Esophagus muscularis mucosa (tissue), 4 donors: ENCODE data around the gene DAD1. TPM values are rescaled to one million over a fixed set of nuclear protein-coding genes. Genes with fewer than 3 reads are reported as not detected.

ENCODE experiments used
- DNase-seq: peaks from one replicate; pipeline ENCODE4 v3.0.0-alpha.2; 2017; ENCODE audit errors: extremely low spot score
- H3K27ac ChIP-seq, 4 donors: fragments of 200-600 bp; sonication (generic); replicated peaks in 1 of 4; 1 replicate in 3 of 4; 2 replicates in 1 of 4; pipeline ENCODE4 v1.5.1; 2016 to 2019; ENCODE audit warnings: mild to moderate bottlenecking in 1 of 4
- H3K27me3 ChIP-seq, 4 donors: fragments of 200-600 bp; sonication (generic); one replicate each; pipeline versions ENCODE4 v1.5.1 to v1.6.0; 2016 to 2019
- H3K36me3 ChIP-seq, 4 donors: fragments of 200-600 bp; sonication (generic); one replicate each; pipeline ENCODE4 v1.5.1; 2016 to 2019
- H3K4me1 ChIP-seq, 4 donors: fragments of 200-600 bp; sonication (generic); one replicate each; pipeline ENCODE4 v1.5.1; 2016 to 2019
- H3K4me3 ChIP-seq, 4 donors: fragments of 200-600 bp; sonication (generic); 1 replicate in 2 of 4; 2 replicates in 2 of 4; pipeline ENCODE4 v1.5.1; 2016 to 2019; ENCODE audit warnings: mild to moderate bottlenecking in 4 of 4, moderate library complexity in 1 of 4
- H3K9me3 ChIP-seq, 4 donors: fragments of 200-600 bp; sonication (generic); 1 replicate in 3 of 4; 2 replicates in 1 of 4; pipeline ENCODE4 v1.5.1; 2016 to 2019
- CTCF ChIP-seq, 3 experiments: fragments of 200-600 bp in 2 of 3; fragments of 450-650 bp in 1 of 3; sonication (generic) in 2 of 3; IDR thresholded peaks; one replicate each; pipeline ENCODE4 v1.5.1; 2017 to 2019; ENCODE audit warnings: antibody characterized with exemption in 3 of 3, mild to moderate bottlenecking in 2 of 3, moderate library complexity in 1 of 3
- EP300 ChIP-seq: sonication (generic); formaldehyde crosslinking; IDR thresholded peaks from one replicate; pipeline ENCODE4 v1.6.1; 2017; ENCODE audit warnings: antibody characterized with exemption
- POLR2A ChIP-seq: fragments of 450-650 bp; IDR thresholded peaks from one replicate; pipeline ENCODE4 v1.6.1; 2017; ENCODE audit warnings: antibody characterized with exemption, moderate library complexity, mild to moderate bottlenecking, low read depth
- POLR2AphosphoS5 ChIP-seq, 2 donors: sonication (generic); formaldehyde crosslinking; IDR thresholded peaks; one replicate each; pipeline ENCODE4 v1.6.1; 2017; ENCODE audit warnings: antibody characterized with exemption in 2 of 2
- WGBS: methylation state at CpG from one replicate; pipeline ENCODE4 v1.1.5; 2018; 5-methylcytosine and 5-hydroxymethylcytosine counted together
- intact Hi-C: fragments of 100-400 bp; cut with DNase I; formaldehyde crosslinking; loops from one replicate; pipeline ENCODE4 v1.15.1; 2023
- total RNA-seq, 4 donors: library from RNA; depleted of rRNA; stranded (reverse); fragments of >200 nt; gene quantifications; one replicate each; pipeline versions ENCODE4 v1.1.0 to v1.2.1, GENCODE V29; 2016

DAD1 gene
- total RNA-seq, 4 donors from 2014 or later, result 118 to 154 (median 131) TPM

- Histone ChIP-seq H3K36me3 (no peaks in the 10 kb centered on the region), H3K27me3 (no peaks in the 10 kb centered on the region), H3K27ac (no peak overlapping the region), H3K4me1 (no peaks in the 10 kb centered on the region), H3K9me3 (no peaks in the 10 kb centered on the region), H3K4me3 (no peak overlapping the region)
- intact Hi-C loops, result no loop called here
- WGBS, result 90% methylated on average over 11 of the region's 11 CpGs
- DNase-seq, result no peak
- TF ChIP-seq EP300 (no peak), CTCF (IDR thresholded peaks at IDR 0.05) (no peak), POLR2AphosphoS5 (IDR thresholded peaks at IDR 0.05) (no peak), POLR2A (no peak)
Observed at GRCh38 chr14:22524115-22524783, 64.8 kb downstream of the DAD1 start.

DNA sequence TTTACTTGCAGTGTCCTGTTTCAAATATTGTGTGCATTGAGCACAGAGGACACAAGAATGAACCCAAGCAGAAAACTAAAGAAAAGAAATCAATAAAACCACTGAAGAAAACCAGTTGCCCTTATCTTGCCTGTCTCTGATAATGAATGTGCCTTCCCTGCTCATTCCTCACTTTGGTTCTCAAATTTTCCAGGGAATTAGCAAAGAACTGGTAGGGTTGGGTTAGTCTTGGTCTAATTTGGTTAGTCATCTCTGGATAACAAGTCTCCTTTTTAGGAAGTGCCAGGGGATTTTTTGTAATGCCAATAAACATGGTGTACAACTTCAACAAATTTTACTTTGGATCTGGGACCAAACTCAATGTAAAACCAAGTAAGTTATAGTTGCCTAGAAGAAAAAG lies 65.7 kb downstream of the DAD1 start:
- Histone ChIP-seq H3K9me3 (no peaks in the 10 kb centered on the region), H3K4me3 (no peak overlapping the region), H3K27ac (no peak overlapping the region), H3K36me3 (no peaks in the 10 kb centered on the region), H3K4me1 (no peaks in the 10 kb centered on the region), H3K27me3 (no peaks in the 10 kb centered on the region)
- no peak for DNase-seq
- intact Hi-C loops, result no loop called here
- TF ChIP-seq EP300 (no peak), CTCF (IDR thresholded peaks at IDR 0.05) (no peak), POLR2AphosphoS5 (IDR thresholded peaks at IDR 0.05) (no peak), POLR2A (no peak)

- Histone ChIP-seq H3K9me3 (no peaks in the 10 kb centered on the region), H3K4me3 (no peak overlapping the region), H3K27me3 (no peaks in the 10 kb centered on the region), H3K27ac (no peak overlapping the region), H3K4me1 (no peaks in the 10 kb centered on the region), H3K36me3 (no peaks in the 10 kb centered on the region)
- WGBS, result 47% methylated on average over 1 of the region's 1 CpG
- no peak for TF ChIP-seq CTCF (IDR thresholded peaks at IDR 0.05)
- no peak for TF ChIP-seq POLR2AphosphoS5 (IDR thresholded peaks at IDR 0.05)
- TF ChIP-seq EP300, result no peak
- TF ChIP-seq POLR2A, result no peak
- DNase-seq, result no peak
- intact Hi-C loops, result no loop called here
Observed at GRCh38 chr14:22522466-22522957, 66.5 kb downstream of the DAD1 start.

DNA sequence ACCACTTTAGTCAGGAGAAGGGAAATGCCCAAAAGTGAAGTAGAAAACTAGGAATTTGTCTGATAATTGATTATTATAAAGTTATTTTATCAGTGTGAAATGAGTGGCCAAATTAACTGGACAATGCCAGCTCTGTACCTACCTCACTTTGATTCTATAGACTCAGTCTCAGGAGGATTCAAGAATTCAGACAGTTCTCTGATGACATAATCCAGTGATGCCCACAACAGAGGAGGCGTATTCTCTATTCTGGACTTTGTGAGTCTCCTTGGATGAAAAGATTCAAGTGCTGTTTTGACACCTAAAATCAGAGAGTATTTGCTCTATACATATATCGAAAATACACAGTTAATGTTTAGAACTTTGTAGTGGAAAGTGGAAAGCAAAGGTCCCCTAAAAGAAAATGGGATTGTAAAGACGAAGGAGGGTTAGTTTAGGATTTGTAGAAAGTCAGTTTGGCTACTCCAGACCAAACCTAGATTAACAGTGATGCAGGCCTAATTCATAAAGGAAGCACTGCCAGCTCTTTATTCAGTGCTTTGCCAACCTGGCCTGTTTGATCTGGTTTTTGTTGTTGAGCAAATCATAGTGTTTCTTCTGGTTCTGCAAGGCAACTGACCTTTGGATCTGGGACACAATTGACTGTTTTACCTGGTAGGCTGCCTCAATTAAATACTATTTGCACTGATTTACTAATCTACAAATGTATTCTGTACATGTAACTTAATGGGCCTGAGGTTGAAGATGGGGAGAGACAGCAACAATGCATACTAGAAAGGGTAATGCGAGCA lies 67.4 kb downstream of the DAD1 start:
- Histone ChIP-seq H3K4me1 (no peaks in the 10 kb centered on the region), H3K9me3 (no peaks in the 10 kb centered on the region), H3K27ac (no peak overlapping the region), H3K36me3 (no peaks in the 10 kb centered on the region), H3K27me3 (no peaks in the 10 kb centered on the region), H3K4me3 (no peak overlapping the region)
- no peak for DNase-seq
- intact Hi-C loops, result no loop called here
- 92% methylated on average over 4 of the region's 4 CpGs for WGBS
- TF ChIP-seq POLR2A (no peak), EP300 (no peak), POLR2AphosphoS5 (IDR thresholded peaks at IDR 0.05) (no peak)

DNA sequence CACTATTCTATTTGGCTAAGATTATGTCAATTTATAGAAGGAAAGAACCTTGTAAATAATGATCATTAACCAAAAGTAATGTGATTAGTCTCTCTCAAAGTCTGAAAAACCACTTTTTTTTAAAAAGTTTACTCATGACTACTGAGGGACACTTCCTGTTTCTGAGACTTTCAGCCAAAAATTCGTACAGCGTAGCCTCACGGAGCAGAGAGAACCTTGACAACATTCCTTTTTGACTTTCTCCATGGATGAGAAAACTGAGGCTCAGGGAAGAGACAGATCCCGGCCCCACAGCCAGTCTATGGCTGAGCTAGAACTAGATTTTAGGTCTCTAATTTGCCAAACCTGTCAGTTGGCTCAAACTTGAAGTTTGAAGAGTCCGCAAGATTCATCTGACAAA lies 68.2 kb downstream of the DAD1 start:
- Histone ChIP-seq H3K9me3 (no peaks in the 10 kb centered on the region), H3K36me3 (no peaks in the 10 kb centered on the region), H3K27me3 (no peaks in the 10 kb centered on the region), H3K27ac (no peak overlapping the region), H3K4me1 (peaks cover 0 to 7% (median 5%) of the 10 kb centered on the region in 4 donors), H3K4me3 (no peak overlapping the region)
- 86% methylated on average over 5 of the region's 5 CpGs for WGBS
- DNase-seq, result no peak
- no peak for TF ChIP-seq POLR2A
- no peak for TF ChIP-seq CTCF (IDR thresholded peaks at IDR 0.05)
- TF ChIP-seq EP300, result no peak
- no peak for TF ChIP-seq POLR2AphosphoS5 (IDR thresholded peaks at IDR 0.05)
- intact Hi-C loops, result no loop called here
